Measurements from ENCODE around the gene FAM193A.
"Not testable (repeated sequence)": the region's sequence is repeated elsewhere in the genome, so short reads cannot be mapped to it uniquely, and the experiment has no call there.

FAM193A gene

DNA sequence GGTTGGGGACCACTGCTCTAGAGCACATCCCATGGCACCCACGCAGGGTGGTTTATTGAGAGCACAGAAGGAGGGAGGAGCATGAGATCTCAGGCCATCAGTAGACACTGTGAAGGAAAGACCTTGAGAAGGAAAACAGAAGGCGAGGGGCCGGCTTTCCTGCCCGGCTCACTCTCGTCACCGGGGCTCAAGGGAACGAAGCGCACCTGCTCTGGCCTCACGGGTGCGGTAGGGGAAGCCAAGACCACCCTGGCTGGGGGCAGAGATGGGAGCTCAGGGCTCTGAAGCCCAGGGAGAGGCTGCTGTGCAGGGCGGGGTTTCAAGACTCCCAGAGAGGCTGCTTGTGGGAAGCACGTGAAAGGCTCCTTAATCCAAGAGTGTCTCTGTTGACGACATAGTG, 113.8 kb downstream of the FAM193A start:
- no peak for DNase-seq (ENCODE audit: low read depth, low spot score)

DNA sequence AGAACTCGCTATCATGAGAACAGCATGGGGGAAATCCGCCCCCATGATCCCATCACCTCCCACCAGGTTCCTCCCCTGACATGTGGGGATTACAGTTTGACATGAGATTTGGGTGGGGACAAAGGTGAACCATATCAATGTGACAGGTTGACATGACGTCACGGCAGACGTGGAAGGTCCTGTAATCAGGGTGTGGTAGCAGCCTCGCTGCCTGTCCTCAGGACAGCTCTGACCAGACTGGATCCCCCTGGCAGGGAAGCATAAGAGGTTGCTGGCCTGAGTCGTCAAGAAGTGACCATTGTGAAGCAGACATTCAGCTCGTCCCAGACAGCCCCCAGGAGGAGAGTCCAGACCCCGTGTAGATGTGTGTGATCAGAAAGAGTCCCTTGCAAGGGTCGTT, 115.1 kb downstream of the FAM193A start:
- DNase-seq (ENCODE audit: low read depth, low spot score): no peak

DNA sequence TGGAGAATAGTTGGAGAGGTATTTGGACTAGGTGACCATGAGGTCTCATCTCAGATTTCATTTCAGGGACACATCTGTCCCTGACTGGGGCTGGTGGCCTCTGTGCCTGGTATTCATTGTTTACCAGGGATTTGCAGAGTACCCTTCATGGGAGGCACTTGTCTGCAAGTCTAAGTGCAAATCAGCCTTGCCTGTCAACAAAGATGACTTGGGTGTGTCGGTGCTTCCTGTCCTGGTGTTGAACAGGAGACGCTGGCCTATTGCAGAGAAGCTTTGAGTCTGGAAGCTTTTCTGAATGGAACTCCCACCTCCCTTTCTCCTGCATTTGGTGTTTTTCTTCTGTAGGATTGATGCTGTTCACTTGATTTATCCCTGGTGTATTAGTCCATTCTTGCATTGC, 115.6 kb downstream of the FAM193A start:
- DNase-seq (ENCODE audit: low read depth, low spot score): no peak

DNA sequence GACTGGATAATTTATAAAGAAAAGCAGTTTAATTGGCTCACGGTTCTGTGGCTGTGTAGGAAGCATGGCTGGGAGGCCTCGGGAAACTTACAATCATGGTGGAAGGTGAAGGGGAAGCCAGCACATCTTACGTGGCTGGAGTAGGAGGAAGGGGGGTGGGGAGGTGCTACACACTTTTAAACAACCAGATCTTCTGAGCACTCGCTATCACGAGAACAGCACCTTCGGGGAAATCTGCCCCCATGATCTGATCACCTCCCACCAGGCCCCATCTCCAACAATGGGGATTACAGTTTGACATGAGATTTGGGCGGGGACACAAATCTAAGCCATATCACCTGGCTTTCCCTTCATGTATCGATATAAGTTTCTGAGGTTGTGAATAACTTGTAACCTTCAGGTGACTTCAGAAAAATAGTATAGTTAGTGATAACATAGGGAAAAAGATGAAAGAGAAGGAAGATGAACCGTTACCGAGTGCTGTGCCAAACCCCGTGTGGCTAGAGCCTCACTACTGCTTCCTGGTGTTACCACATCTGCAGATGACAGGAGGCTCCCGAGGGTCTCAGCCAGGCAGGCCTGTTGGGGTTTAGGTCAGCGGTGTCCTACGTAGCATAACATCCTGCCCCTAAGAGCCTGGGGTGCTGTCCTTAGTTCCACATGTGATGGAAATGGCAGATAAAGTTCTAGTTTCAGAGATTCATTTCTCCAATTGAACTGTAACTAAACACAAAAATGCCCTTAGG, 116.1 kb downstream of the FAM193A start:
- no peak for DNase-seq (ENCODE audit: low read depth, low spot score)

DNA sequence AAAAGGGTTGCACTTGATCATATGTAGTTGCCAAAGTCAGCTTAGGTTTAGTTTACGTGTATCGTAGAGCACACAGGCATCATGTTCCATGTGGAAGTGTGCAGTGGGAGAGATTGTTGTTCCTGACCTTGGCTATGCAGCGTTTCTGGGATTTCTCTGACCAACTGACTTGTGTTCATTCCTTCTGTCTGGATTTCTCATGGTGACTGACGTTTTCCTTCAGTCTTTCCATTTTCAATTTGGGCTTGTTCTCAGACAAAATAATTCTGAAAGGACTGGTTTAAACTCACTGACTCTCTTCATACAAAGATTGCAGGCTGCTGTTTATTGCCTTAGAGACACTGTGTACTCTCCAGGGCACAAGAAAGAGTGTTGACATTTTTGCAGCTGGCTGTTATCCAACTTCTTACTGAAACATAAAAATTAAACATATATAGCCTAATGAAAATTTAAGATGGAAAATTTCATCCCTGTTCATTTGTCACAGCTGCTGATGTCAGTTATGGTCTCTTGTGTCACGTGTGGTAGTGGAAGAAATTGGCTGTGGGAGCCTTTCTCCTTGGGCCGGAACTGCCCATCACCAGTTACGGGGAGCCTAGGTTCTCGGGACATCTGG, 124.3 kb downstream of the FAM193A start:
- DNase-seq (ENCODE audit: low read depth, low spot score): no peak

DNA sequence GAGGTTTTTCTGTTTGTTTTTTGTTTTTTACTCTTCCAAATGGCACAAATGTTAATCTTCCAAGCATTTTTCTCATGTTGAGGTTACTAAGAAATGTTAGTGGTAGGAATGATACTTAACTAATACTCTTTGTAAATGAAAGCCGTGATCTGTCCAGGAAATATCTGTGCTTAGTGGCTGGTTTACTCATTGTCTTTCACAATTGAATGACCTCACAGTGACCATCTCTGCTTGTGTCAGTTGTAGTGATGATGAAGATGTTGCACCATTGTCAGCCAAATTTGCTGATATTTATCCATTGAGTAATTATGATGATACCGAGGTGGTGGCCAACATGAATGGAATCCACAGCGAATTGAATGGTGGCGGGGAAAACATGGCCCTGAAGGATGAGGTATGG, 126.2 kb downstream of the FAM193A start:
- no peak for DNase-seq (ENCODE audit: low read depth, low spot score)

DNA sequence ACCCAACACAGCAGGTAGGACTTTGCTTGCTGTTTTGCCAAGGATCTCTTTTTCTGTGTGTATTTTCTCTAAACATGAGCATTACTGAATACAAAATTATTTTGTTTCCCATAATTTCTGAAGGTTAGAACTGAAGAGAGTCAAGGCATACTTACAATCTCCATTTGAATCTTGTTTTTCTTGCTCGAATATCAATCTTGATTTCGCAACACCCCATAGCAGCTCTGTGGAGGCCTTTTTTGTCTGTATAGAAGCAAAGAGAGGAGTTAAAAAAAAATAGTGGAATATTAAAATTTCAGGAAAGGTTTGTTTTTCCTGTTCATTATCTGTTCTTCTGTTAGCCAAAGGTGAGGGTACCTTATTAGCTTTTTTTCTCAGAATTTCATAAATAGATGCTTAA, 126.8 kb downstream of the FAM193A start:
- no peak for DNase-seq (ENCODE audit: low read depth, low spot score)

DNA sequence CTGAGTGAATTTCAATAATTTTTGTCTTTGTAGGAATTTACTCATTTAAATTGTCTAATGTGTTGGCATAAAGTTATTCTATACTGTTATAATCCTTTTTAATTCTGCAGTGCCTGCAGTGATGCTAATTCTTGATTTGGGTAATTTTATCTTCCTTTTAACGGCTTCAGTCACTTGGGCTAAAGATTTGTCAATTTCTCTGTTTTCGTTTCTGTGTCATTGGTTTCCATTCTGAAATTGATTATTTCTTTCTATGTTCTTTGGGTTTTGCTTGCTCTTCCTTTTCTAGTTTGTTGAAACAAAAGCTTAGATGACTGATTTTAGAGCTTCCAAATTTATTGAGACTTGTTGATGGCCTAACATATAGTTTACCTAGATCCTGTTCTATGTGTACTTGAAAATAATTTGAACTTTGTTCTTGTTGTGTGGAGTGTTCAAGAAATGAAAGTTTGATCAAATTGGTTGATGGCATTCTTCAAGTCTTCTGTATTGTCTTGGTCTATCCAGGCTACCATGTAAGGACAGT, 130.3 kb downstream of the FAM193A start:
- no peak for DNase-seq (ENCODE audit: low read depth, low spot score)

DNA sequence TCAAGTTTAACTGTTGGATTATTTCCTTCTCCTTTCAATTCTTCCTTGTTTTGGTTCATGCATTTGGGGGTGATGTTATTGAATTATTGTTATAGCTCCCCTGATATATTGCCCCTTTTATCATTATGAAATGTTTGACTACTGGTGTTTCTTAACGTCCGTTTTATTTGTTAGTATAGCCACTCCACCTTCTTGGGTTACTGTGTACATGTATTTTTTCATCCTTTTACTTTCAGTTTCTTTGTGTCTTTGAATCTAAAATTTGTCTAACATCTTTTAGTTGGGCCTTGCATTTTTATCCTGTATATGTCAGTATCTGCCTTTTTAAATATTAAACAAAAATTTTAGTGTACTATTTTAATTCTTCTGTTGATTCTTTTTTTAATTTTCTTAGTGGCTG, 131.0 kb downstream of the FAM193A start:
- DNase-seq (ENCODE audit: low read depth, low spot score): no peak

DNA sequence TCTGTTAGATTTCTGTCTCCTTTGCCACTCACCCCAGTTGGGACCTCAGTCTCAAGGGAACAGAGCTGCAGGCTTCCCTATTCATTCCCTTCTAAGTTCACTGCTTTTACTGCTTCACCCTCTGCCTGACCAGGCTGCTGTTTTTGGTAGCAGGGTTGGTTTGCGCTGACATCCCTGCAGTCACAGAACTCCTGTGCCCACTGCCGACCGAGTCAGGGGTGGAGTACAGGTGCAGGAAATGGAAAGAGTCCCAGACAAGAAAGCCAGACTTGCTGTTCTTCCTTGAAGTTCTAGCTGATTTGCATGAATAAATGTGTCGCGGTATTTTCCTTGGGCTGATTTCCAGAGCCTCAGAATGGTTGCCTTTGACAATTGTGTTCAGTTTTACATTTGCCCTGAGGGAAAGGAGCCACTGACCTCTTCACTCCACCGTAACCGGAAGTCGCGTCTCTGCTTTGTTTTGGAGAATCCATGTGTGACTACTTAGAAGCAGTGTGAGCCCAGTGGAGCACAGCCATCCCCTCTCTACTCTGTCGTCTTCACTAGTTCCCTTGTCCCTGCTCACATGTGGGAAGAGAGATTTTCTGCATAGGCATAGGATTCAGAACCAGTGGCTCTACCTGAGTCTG, 134.9 kb downstream of the FAM193A start:
- DNase-seq (ENCODE audit: low read depth, low spot score): no peak

DNA sequence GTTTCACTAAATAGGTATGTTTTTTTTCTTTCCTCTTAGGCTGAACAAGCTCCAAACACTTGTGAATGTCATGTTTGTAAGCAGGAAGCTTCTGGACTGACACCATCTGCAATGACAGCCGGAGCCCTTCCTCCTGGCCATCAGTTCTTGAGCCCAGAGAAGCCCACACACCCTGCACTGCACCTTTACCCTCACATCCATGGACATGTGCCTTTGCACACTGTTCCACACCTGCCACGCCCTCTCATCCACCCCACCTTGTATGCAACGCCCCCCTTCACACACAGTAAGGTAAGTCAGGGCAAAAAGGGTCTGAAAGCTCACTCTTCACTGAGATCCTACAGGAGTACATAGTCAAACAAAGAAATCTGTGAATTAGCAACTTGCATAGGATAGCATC, 135.6 kb downstream of the FAM193A start:
- no peak for DNase-seq (ENCODE audit: low read depth, low spot score)

DNA sequence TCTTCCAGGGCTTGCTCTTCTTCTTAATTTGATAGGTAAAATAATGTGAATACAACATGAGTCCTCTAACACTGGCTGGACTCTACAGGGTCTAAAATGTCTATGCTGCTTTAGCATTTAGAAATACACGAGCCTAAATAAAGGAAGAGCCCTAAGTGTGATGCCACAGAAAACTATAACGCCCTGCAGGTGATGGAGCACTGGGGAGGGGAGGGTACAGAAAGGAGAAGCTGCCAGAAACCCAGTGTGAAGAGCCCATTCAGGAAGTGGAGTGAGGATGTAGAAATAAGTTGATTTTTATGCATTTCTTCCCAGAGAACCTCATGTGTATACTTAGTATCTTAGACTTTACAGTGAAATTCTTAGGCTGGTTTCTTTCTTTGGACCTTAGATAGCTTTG, 136.3 kb downstream of the FAM193A start:
- no peak for DNase-seq (ENCODE audit: low read depth, low spot score)

DNA sequence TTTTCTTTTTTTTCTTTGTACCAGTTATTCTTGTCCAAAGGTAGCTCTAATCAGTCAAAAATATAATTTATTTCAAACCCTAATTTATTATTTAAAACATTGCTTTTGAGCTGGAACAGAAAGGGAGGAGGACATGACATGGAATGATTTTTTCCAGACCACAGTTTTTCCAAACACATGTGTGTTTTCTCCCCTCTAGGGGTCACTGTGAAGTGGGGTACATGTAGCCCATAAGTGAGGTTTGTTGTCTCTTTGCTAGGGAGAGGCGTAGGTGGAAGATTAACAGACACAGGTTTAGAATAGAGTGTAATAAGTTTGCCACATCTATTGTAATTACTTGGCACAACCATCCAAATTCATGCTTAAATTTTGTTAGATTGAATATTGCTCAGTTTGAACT, 136.7 kb downstream of the FAM193A start:
- no peak for DNase-seq (ENCODE audit: low read depth, low spot score)

DNA sequence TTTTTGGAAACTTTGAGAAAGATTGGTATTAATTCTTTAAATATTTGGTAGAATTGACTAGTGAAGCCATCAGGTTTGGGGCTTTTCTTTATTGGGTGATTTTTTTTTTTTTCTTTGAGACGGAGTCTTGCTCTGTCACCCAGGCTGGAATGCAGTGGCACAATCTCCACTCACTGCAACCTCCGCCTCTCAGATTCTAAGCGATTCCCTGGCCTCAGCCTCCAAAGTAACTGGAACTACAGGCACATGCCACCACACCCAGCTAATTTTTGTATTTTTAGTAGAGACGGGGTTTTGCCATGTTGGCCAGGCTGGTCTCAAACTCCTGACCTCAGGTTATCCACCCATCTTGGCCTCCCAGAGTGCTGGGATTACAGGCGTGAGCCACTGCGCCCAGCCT, 143.3 kb downstream of the FAM193A start:
- not testable (repeated sequence) for DNase-seq (ENCODE audit: low read depth, low spot score)

DNA sequence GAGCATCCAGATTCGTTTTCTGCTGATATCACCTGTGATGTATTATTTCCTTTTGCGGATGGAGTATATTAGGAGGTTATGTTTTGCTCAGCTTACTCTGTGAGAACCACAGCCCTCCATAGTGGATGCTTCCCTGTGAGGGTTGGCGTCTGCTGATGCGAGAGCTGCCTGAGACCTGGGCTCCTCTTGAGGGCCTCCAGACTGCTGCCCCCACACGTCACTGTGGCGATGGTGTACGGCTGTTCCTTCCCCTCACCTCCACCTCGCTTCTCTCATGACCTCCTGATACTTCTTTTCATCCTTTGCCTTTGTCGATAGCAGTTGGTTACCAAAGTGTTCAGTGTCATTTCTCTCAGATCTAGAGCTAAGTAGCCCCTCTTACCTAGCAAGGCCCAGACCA, 148.0 kb downstream of the FAM193A start:
- DNase-seq (ENCODE audit: low read depth, low spot score): no peak

DNA sequence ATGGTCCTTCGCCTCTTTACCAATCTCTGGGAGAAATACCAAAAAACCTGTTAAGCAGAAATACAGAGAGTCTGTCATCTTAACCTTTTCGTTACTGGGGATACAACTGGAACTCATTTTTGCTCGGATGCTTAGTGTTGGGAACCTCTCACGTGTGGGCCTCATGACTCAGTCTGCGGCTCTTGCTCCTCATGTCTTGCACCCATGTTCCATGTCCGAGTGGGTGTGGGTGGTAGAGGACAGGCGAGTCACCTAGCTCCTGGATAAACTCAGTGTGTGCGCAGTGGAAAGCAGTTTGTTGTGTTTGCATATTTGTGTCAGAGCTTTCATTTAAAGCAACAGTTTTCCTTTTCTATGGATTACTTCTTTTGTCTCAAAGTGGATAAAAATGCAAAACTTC, 149.1 kb downstream of the FAM193A start:
- no peak for DNase-seq (ENCODE audit: low read depth, low spot score)

DNA sequence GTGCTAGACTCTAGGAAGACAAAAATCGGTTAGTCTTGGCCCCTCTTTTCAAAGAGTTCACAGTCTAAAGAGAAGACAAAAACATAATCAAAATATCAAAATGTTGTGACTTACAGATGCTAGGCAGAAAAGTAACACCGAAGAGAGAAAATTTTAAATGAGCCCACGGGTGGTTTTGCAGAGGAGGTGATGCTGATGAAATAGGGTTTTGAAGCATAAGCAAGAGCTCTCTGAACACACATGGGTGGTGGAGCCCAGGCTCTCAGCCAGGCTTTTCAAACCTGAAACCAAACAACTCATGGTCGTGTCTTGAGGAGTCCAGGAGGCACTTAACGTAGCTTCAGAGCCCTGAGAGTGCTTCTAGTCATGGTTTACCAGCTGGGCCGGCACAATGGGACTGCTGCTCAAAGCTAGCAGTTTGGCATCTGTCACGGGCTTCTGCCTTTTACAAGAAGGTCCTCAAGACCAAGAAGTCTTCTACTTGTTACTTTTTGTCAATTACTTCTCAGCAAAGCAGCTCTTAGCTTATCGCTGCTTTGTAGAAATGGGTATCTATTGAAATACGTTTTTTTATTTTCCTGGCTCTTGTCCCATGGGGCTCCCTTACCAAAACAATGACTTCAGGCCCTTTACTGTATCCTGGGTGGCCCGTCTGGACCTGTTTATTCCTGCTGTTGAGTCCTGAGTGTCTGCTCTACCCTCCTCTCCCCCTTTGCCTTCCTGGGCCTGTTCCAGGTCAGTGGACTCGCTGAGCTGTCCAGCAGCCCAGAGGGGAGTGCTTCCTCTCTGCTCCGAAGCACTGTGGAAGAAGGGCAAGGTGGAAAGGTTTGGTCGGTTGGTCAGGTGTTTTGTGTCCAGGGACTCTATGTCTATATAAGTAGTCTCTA, 150.2 kb downstream of the FAM193A start:
- DNase-seq (ENCODE audit: low read depth, low spot score): no peak

DNA sequence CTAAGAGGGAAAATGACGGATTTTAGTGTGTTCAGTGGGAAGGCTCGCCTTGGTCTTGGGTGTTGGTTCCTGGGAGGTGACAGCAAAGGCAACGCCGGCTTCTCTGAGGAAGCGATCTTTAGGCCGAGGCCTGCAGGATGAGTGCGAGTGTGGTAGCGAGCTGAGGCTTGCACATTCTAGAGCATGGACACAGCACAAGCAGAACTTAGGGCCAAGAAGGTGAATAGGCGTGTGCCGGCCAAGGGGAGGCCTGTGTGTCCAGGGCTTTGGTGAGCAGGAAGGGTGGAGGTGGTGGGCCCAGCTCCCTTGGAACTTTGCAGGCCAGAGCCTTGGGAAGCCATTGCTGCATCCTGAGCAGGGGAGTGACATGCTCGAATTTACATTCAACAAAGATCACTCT, 151.8 kb downstream of the FAM193A start:
- no peak for DNase-seq (ENCODE audit: low read depth, low spot score)

DNA sequence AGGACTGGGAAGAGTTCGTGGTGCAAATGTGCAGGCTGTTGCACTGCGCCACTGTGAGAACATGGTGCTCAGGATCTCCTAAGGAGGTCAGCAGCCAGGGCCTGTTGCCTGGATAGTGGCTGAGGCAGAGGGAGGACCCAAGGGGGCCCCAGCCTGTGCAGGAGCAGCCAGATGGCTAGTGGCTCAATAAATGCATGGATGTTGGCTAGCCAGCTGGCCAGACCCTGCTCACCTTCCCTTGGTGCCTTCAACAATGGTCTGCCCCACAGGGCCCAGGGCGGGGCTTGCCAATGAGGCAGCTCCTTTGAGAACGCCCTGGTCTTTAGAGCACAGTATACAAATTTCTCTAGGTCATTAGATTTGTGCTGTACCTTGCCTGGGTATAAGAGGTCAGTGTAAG, 152.2 kb downstream of the FAM193A start:
- DNase-seq (ENCODE audit: low read depth, low spot score): no peak

DNA sequence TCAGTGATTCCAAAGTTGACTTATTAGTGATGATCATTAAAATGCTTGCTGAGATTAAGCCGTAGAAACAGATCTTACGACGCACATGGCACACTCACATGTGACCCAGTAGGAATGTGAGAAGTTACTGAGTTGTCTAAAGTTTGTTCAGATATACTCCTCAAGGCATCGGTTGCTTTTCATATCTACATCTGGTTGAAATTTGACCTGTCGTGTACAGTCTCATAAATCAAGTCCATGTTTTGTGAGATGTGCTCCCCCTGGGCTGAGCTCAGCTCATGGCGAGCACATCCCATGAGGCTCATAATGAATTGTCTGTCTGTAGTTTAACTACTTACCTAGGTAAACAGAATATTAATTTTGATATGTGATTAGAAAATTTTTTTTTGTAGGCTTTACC, 152.7 kb downstream of the FAM193A start:
- no peak for DNase-seq (ENCODE audit: low read depth, low spot score)

DNA sequence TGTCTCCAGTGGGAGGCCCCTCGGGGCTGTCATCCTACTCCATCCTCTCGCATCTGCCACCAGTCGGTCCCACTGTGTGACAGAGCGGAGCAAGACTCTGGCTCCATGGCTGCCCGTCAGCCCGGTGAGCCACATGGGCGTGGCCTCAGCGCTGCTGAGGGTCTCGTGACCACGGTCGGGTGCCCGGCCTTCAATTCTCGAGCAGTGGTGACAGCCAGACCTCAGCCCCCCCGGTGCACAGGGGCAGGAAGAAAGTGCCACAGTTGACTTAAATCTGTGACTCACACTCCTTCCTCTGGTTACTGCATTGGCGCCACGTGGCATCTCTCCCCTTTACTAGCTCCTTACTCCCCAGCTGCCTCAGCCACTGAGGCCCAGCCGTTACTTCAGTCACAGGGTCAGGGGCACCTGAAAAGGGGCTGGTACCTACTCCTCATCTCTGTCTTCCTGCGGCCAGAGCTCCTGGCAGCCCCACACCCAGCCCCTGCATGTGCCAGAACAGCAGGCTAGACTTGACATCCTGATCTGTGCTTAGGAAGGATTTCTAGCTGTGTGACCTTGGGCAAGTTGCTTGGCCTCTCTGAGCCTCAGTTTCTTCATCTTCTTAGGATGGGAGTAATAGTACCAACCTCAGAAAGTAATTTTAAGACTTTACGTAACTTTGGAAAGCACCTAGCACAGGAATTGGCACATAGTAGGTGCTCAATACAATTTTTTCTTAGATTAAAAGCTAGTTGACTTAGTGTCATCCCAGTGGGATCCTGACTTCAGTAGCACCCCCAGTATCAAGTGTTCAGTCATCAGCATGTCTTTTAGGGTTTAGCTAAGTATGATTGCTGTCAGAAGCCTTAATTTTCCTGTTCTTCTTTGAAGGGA, 153.6 kb downstream of the FAM193A start:
- no peak for DNase-seq (ENCODE audit: low read depth, low spot score)
